ENCODE measurements around the gene TFEB. TPM values are rescaled to one million over a fixed set of nuclear protein-coding genes. Genes with fewer than 3 reads are reported as not detected.

The TFEB gene
- total RNA-seq, 2 donors from 2014 or later, result 16.9 to 21.7 TPM

DNA sequence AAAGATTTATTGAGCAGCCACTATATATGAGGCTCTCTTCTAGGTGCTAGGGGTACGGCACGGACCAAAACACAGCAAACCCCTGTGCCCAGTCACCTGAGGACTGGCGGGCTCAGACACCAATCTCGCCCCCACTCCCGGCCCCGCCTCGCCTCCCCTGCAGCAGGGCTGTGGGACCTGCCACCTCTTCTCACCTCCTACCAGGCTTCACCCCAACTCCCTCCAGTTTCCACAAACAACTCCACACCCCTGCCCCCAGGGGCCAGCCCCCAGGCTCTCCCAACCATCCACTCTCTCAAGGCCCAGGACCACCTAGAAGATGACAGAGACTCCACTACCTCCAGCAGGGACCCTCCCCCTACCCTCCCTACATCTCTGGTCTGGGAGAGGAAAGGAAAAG is 6.5 kb downstream of the TFEB start:
- Histone ChIP-seq H3K9me3 (no peaks in the 10 kb centered on the region), H3K9ac (ENCODE audit: low read depth in 2 of 2, low read length in 2 of 2) (peak overlapping the region in 1 of 2 donors; percentile 59), H3K36me3 (no peaks in the 10 kb centered on the region), H3K27ac (no peak overlapping the region), H3K27me3 (no peaks in the 10 kb centered on the region), H3K4me3 (no peak overlapping the region), H3K4me1 (peaks cover 3% of the 10 kb centered on the region)
- TF ChIP-seq, protein P1, sequence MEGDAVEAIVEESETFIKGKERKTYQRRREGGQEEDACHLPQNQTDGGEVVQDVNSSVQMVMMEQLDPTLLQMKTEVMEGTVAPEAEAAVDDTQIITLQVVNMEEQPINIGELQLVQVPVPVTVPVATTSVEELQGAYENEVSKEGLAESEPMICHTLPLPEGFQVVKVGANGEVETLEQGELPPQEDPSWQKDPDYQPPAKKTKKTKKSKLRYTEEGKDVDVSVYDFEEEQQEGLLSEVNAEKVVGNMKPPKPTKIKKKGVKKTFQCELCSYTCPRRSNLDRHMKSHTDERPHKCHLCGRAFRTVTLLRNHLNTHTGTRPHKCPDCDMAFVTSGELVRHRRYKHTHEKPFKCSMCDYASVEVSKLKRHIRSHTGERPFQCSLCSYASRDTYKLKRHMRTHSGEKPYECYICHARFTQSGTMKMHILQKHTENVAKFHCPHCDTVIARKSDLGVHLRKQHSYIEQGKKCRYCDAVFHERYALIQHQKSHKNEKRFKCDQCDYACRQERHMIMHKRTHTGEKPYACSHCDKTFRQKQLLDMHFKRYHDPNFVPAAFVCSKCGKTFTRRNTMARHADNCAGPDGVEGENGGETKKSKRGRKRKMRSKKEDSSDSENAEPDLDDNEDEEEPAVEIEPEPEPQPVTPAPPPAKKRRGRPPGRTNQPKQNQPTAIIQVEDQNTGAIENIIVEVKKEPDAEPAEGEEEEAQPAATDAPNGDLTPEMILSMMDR (IDR thresholded peaks at IDR 0.05), result no peak
- no peak for DNase-seq
- intact Hi-C loops (cut with DNase I), result no loop called here

DNA sequence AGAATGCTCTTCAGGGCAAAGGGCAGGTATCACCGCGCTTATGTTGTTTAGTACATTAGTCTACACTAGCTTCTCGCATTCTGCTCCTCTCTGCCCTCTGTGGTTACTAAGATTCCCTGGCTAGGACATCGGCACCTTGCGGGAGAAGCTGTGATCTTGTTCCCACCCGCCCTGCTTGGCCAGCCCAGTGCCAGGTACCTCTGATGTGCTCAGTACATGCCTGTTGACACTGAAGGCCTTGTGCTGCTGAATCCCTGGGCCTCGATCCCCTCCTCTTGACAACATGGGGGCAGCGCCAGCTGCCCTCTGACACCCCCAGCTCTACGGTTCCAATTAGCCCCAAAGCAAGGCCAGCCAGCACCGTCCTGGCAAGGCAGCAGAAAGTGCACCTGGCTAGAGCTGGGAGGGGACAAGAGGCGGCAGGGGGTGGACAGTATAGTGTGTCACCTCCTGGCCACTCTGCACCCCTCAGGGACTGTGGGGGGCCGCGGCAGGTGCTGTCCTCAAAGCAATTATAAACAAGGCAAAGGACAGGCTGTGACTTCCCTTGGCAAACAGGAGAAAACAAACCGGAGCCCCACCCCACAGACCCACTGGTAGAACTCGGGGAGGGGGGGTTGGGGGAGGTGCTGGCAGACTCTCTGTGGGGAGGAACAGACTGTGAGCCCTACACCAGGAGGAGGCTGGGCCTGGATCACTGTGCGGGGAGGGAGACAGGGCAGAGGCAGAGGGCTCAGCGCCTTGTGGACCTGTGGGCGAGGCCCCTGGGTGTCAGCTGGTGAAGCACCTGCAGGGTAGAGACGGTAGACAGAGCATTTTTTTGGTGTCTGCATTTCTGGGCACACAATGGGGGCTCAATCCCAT is 7.1 kb downstream of the TFEB start:
- H3K27ac ChIP-seq, result no peak overlapping the region
- DNase-seq, result peak; percentile 49
- H3K36me3 ChIP-seq, result no peaks in the 10 kb centered on the region
- intact Hi-C loops (cut with DNase I), result no loop called here
- H3K4me3 ChIP-seq, result no peak overlapping the region
- peak overlapping the region in 1 of 2 donors; percentile 59 for H3K9ac ChIP-seq (ENCODE audit: low read depth in 2 of 2, low read length in 2 of 2)
- H3K9me3 ChIP-seq, result no peaks in the 10 kb centered on the region
- no peaks in the 10 kb centered on the region for H3K27me3 ChIP-seq
- TF ChIP-seq, protein P1 (IDR thresholded peaks at IDR 0.05), result no peak
- peaks cover 2% of the 10 kb centered on the region for H3K4me1 ChIP-seq

DNA sequence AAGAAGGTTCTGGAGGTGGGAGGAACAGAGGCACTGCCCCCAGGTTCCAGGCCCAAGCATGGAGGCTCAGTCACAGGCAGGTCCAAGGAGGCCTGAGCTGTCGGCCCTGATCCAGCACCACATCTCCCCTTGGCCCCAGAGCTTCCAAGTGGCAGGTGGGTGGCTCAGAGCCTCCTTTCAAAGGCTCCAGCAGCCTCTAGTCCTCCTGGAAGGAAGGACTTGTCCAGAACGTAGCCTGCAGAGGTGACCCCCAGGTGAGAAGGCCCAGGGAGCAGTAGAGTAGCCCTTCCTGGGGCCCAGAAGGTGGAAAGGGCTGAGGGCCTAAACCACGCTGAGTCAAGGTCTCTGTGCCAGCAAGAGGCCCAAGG is 7.7 kb downstream of the TFEB start:
- Histone ChIP-seq H3K27me3 (no peaks in the 10 kb centered on the region), H3K9ac (ENCODE audit: low read depth in 2 of 2, low read length in 2 of 2) (no peak overlapping the region), H3K36me3 (no peaks in the 10 kb centered on the region), H3K4me1 (no peaks in the 10 kb centered on the region), H3K27ac (no peak overlapping the region), H3K4me3 (no peak overlapping the region), H3K9me3 (no peaks in the 10 kb centered on the region)
- intact Hi-C loops (cut with DNase I), result no loop called here
- DNase-seq, result no peak
- TF ChIP-seq, protein P1 (IDR thresholded peaks at IDR 0.05), result no peak

DNA sequence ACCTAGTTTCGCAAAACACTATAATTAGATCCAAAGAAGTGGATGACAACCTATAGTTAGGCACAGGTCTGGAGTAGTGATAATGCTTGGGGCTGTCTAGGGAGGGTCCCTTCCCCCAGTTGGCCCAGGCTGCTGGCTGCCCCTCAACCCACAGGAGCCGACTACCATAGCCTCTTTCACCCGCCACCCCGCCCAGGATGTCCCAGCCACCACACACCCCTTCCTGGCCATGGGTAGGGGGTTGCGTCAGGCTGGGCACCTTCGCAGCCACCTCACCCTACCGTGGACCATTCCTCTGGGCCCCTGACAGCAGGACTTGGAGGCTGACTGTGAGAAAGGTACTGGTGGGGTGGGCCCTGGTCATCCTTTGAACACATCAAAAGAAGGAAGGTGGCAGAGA is 8.5 kb downstream of the TFEB start:
- Histone ChIP-seq H3K4me1 (no peaks in the 10 kb centered on the region), H3K36me3 (no peaks in the 10 kb centered on the region), H3K27me3 (no peaks in the 10 kb centered on the region), H3K9me3 (no peaks in the 10 kb centered on the region), H3K27ac (no peak overlapping the region), H3K4me3 (no peak overlapping the region), H3K9ac (ENCODE audit: low read depth in 2 of 2, low read length in 2 of 2) (no peak overlapping the region)
- no peak for DNase-seq
- intact Hi-C loops (cut with DNase I), result no loop called here
- TF ChIP-seq, protein P1 (IDR thresholded peaks at IDR 0.05), result no peak

DNA sequence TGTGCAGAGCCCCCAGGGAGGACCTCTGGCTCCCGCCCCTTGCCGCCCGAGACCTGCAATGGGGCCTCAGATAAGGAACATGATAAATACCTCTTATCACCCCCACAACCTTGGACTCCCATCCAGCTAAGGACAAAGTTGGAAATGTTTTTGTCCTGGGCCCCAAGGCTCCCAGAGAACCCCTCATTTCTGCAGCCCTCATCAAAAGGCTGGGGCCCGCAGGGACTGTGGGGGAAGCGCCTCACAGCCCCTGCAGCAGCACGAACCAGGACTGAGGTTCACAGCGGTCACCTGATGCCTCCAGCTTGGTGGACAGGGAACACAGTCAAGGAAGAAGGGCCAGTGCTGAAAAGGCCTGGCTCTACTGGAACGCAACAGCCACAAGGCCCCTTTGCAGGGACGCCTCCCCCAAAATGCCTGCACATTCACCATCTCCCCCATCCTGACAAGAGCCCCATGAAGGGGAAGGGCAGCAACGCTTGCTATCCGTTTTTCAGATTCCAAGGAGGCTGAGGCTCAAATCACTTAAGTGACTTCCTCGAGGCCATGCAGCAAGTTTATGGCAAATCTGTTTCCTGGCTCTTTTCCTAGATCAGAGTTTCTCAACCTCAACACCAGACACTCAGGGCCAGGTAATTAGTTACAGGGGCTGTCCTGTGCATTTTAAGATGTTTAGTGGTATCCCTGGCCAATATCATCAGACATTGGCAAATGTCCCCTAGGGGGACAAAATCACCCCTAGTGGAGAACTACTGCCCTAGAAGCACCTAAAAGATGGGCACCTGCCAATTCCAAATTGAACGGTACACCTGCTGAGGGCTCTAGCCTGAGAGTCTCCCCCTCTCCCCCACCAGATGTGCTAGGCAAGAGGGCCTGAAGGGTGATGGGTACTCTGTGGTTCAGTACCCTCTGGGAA is 10.6 kb downstream of the TFEB start:
- Histone ChIP-seq H3K4me1 (peaks cover 9% of the 10 kb centered on the region), H3K27me3 (no peaks in the 10 kb centered on the region), H3K9ac (ENCODE audit: low read depth in 2 of 2, low read length in 2 of 2) (peak overlapping the region in 1 of 2 donors; percentile 10), H3K9me3 (no peaks in the 10 kb centered on the region), H3K4me3 (no peak overlapping the region), H3K36me3 (no peaks in the 10 kb centered on the region), H3K27ac (no peak overlapping the region)
- intact Hi-C loops (cut with DNase I), result no loop called here
- TF ChIP-seq, protein P1 (IDR thresholded peaks at IDR 0.05), result no peak
- DNase-seq, result no peak
